IPS-11a (cell line): ENCODE data around the gene CA14.
"Not testable (repeated sequence)": the region's sequence is repeated elsewhere in the genome, so short reads cannot be mapped to it uniquely, and the experiment has no call there.

Experiments used
- H3K4me3 ChIP-seq: one replicate; pipeline ENCODE4 v1.5.1; 2013; ENCODE audit warnings: low read depth, low read length, control low read depth

CA14 gene

GRCh38 chr1:150235852-150236613 lies 21.5 kb upstream of the CA14 start, which contains the start of gene ANP32E:
ANP32E (minus strand) TSS chr1:150236112; CDS start chr1:150235786, 326 bp downstream.
- peak within 1 kb of the TSS; percentile 78 for H3K4me3 ChIP-seq

- H3K4me3 ChIP-seq: peak overlapping the region; percentile 59
Observed at GRCh38 chr1:150236614-150237100, 20.9 kb upstream of the CA14 start.

GRCh38 chr1:150237176-150237575 lies 20.4 kb upstream of the CA14 start:
- not testable (repeated sequence) for H3K4me3 ChIP-seq

GRCh38 chr1:150237746-150238145 lies 19.8 kb upstream of the CA14 start:
- H3K4me3 ChIP-seq: no peak overlapping the region

- no peak overlapping the region for H3K4me3 ChIP-seq
Observed at GRCh38 chr1:150243003-150243402, 14.6 kb upstream of the CA14 start.

GRCh38 chr1:150249936-150250335 lies 7.6 kb upstream of the CA14 start:
- no peak overlapping the region for H3K4me3 ChIP-seq

GRCh38 chr1:150256198-150256553 lies 1.4 kb upstream of the CA14 start:
- peak overlapping the region; percentile 62 for H3K4me3 ChIP-seq

GRCh38 chr1:150256554-150257341 lies 826 bp upstream of the CA14 start:
- peak overlapping the region; percentile 62 for H3K4me3 ChIP-seq

GRCh38 chr1:150259217-150259616 lies 1.6 kb downstream of the CA14 start:
- peak overlapping the region; percentile 62 for H3K4me3 ChIP-seq

GRCh38 chr1:150259758-150260669 lies 2.4 kb downstream of the CA14 start:
- peak overlapping the region; percentile 62 for H3K4me3 ChIP-seq

GRCh38 chr1:150261367-150261766 lies 3.8 kb downstream of the CA14 start:
- no peak overlapping the region for H3K4me3 ChIP-seq

- H3K4me3 ChIP-seq: no peak overlapping the region
Observed at GRCh38 chr1:150262388-150263320, 5.1 kb downstream of the CA14 start.

GRCh38 chr1:150263549-150263948 lies 6.0 kb downstream of the CA14 start:
- H3K4me3 ChIP-seq: no peak overlapping the region

GRCh38 chr1:150267896-150268295 lies 10.3 kb downstream of the CA14 start:
- peak overlapping the region; percentile 94 for H3K4me3 ChIP-seq

- H3K4me3 ChIP-seq: peak overlapping the region; percentile 94
Observed at GRCh38 chr1:150268340-150268704, 10.7 kb downstream of the CA14 start.

GRCh38 chr1:150268705-150269403 lies 11.3 kb downstream of the CA14 start, which contains the start of gene APH1A:
APH1A (minus strand) TSS chr1:150269016; CDS start chr1:150268810, 206 bp downstream.
- peak within 1 kb of the TSS; percentile 94 for H3K4me3 ChIP-seq

GRCh38 chr1:150269451-150269850 lies 11.9 kb downstream of the CA14 start:
- peak overlapping the region; percentile 94 for H3K4me3 ChIP-seq

GRCh38 chr1:150271291-150271959 lies 13.9 kb downstream of the CA14 start:
- H3K4me3 ChIP-seq: no peak overlapping the region

- no peak overlapping the region for H3K4me3 ChIP-seq
Observed at GRCh38 chr1:150273311-150273710, 15.7 kb downstream of the CA14 start.
